Liver (tissue), 9 donors: ENCODE measurements around the gene TPCN1. TPM values are rescaled to one million over a fixed set of nuclear protein-coding genes. Genes with fewer than 3 reads are reported as not detected.

Source experiments
- DNase-seq: peaks from one replicate; pipeline ENCODE4 v3.0.0-alpha.2; 2017; ENCODE audit warnings: low spot score
- H3K27ac ChIP-seq, 2 donors: one replicate each; pipeline ENCODE4 v1.7.0; 2013; ENCODE audit warnings: inconsistent platforms in 2 of 2, low read length in 2 of 2, control low read depth in 1 of 2, low read depth in 1 of 2, mild to moderate bottlenecking in 1 of 2
- H3K27me3 ChIP-seq, 4 donors: one replicate each; pipeline versions ENCODE4 v1.6.1 to v1.7.0; 2013; ENCODE audit warnings: low read length in 3 of 4, inconsistent platforms in 1 of 4, mild to moderate bottlenecking in 1 of 4, moderate library complexity in 1 of 4; ENCODE audit not compliant: control insufficient read depth in 4 of 4, insufficient read depth in 4 of 4
- H3K36me3 ChIP-seq, 4 donors: one replicate each; pipeline versions ENCODE4 v1.6.1 to v1.7.0; 2013; ENCODE audit warnings: low read length in 3 of 4, mild to moderate bottlenecking in 3 of 4, low read depth in 1 of 4, moderate library complexity in 1 of 4; ENCODE audit not compliant: control insufficient read depth in 4 of 4, insufficient read depth in 3 of 4
- H3K4me1 ChIP-seq, 4 donors: one replicate each; pipeline versions ENCODE4 v1.6.1 to v1.7.0; 2013; ENCODE audit warnings: low read length in 3 of 4, mild to moderate bottlenecking in 3 of 4, moderate library complexity in 1 of 4; ENCODE audit not compliant: control insufficient read depth in 4 of 4, insufficient read depth in 4 of 4
- H3K4me3 ChIP-seq, 3 donors: one replicate each; pipeline versions ENCODE4 v1.6.1 to v1.7.0; 2013; ENCODE audit warnings: low read length in 3 of 3, control low read depth in 1 of 3, low read depth in 1 of 3, mild to moderate bottlenecking in 1 of 3
- H3K9ac ChIP-seq, 2 donors: one replicate each; pipeline ENCODE4 v1.7.0; 2013; ENCODE audit warnings: low read length in 2 of 2, mild to moderate bottlenecking in 2 of 2, moderate library complexity in 2 of 2, control low read depth in 1 of 2, low read depth in 1 of 2
- H3K9me3 ChIP-seq, 4 donors: one replicate each; pipeline versions ENCODE4 v1.6.1 to v1.7.0; 2013; ENCODE audit warnings: low read length in 3 of 4; ENCODE audit not compliant: control insufficient read depth in 4 of 4
- EGR1 ChIP-seq, 2 donors: IDR thresholded peaks; 2 replicates each; pipeline ENCODE4 v1.6.1; 2016 to 2018; ENCODE audit warnings: antibody characterized with exemption in 2 of 2, low read depth in 2 of 2
- FOXA1 ChIP-seq: IDR thresholded peaks from 2 replicates; pipeline ENCODE4 v1.6.1; 2016; ENCODE audit warnings: antibody characterized with exemption
- FOXA2 ChIP-seq: IDR thresholded peaks from 2 replicates; pipeline ENCODE4 v1.6.1; 2016; ENCODE audit warnings: antibody characterized with exemption
- GABPA ChIP-seq, 2 donors: IDR thresholded peaks in 1 of 2; conservative IDR thresholded peaks in 1 of 2; 2 replicates each; pipeline ENCODE4 v1.6.1; 2016; ENCODE audit warnings: antibody characterized with exemption in 2 of 2, mild to moderate bottlenecking in 1 of 2, moderate library complexity in 1 of 2
- HNF4A ChIP-seq, 2 donors: conservative IDR thresholded peaks; 2 replicates each; pipeline ENCODE4 v1.6.1; 2016; ENCODE audit warnings: antibody characterized with exemption in 2 of 2, mild to moderate bottlenecking in 2 of 2
- HNF4G ChIP-seq: IDR thresholded peaks from 2 replicates; pipeline ENCODE4 v1.6.1; 2016; ENCODE audit warnings: antibody characterized with exemption
- JUND ChIP-seq, 2 donors: IDR thresholded peaks; 2 replicates each; pipeline ENCODE4 v1.6.1; 2016; ENCODE audit warnings: antibody characterized with exemption in 2 of 2
- NR2F2 ChIP-seq: IDR thresholded peaks from 2 replicates; pipeline ENCODE4 v1.6.1; 2016; ENCODE audit warnings: antibody characterized with exemption
- RAD21 ChIP-seq, 2 donors: IDR thresholded peaks; 2 replicates each; pipeline ENCODE4 v1.6.1; 2016; ENCODE audit warnings: antibody characterized with exemption in 2 of 2, mild to moderate bottlenecking in 2 of 2
- RXRA ChIP-seq, 2 donors: IDR thresholded peaks; 2 replicates each; pipeline ENCODE4 v1.6.1; 2017 to 2018; ENCODE audit warnings: antibody characterized with exemption in 2 of 2, mild to moderate bottlenecking in 1 of 2
- SP1 ChIP-seq: IDR thresholded peaks from 2 replicates; pipeline ENCODE4 v1.6.1; 2018; ENCODE audit warnings: antibody characterized with exemption, mild to moderate bottlenecking
- TAF1 ChIP-seq: conservative IDR thresholded peaks from 2 replicates; pipeline ENCODE4 v1.6.1; 2016; ENCODE audit warnings: antibody characterized with exemption, mild to moderate bottlenecking
- YY1 ChIP-seq: IDR thresholded peaks from 2 replicates; pipeline ENCODE4 v1.6.1; 2016; ENCODE audit warnings: antibody characterized with exemption, mild to moderate bottlenecking
- WGBS: extraction: QIAGEN DNeasy Blood & Tissue Kit; methylation state at CpG from one replicate; pipeline ENCODE4 v1.1.7; 2013; 5-methylcytosine and 5-hydroxymethylcytosine counted together
- polyA plus RNA-seq, 2 donors: library from polyadenylated mRNA; stranded (reverse) in 1 of 2; unstranded in 1 of 2; fragments of 200-250 nt in 1 of 2; fragments of >200 nt in 1 of 2; fragmentation: Nextera tagmentation in 1 of 2; extraction: Ambion mirVana in 1 of 2; gene quantifications; one replicate each; pipeline versions ENCODE4 v1.2.1 to v1.2.3, GENCODE V29; 2013 to 2015
- total RNA-seq, 2 donors: library from RNA; depleted of rRNA; stranded (reverse); fragments of >200 nt; gene quantifications; one replicate each; pipeline ENCODE4 v1.2.3, GENCODE V29; 2014
- TF ChIP-seq, protein P1 (sequence below): IDR thresholded peaks from 2 replicates; pipeline ENCODE4 v1.6.1; 2016; ENCODE audit warnings: antibody characterized with exemption, mild to moderate bottlenecking
- TF ChIP-seq, protein P2 (sequence below): IDR thresholded peaks from 2 replicates; pipeline ENCODE4 v1.6.1; 2016; ENCODE audit warnings: antibody characterized with exemption
- TF ChIP-seq, protein P3 (sequence below): IDR thresholded peaks from 2 replicates; pipeline ENCODE4 v1.6.1; 2016; ENCODE audit warnings: antibody characterized with exemption
- TF ChIP-seq, protein P4 (sequence below): fragments of 150-350 bp; IDR thresholded peaks from 2 replicates; pipeline ENCODE4 v1.5.1; 2017; ENCODE audit warnings: improper control_type of control experiment, low read depth, low read length; ENCODE audit not compliant: missing input control
- TF ChIP-seq, protein P5 (sequence below): IDR thresholded peaks from 2 replicates; pipeline ENCODE4 v1.6.1; 2016; ENCODE audit warnings: antibody characterized with exemption
- donor health status: healthy.
- donor health status: healthy.
- donor health status: healthy.
- donor health status: healthy.
- donor health status: healthy.

TPCN1 gene
- total and polyA plus RNA-seq, 4 donors: 8.6 to 19.2 (median 13.7) TPM

DNA sequence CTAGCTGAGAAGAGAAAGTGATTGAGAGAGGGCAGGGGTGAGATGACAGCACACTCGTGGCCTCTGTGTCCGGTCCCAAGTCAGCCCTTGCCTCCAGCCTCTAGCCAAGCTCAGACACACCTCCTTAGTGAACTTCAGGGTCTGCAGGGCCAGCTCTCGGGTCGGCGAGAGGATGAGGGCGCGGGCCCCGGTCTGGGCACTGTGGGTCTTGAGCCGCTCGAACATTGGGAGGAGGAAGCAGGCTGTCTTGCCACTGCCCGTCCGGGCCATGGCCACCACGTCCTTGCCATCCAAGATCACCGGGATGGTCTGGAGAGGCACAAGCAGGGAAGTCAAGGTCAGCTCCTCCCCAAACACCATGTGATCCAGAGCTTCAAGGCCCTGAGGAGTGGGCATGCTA, 42.2 kb upstream of the TPCN1 start (continued):
- TF ChIP-seq, protein P1, sequence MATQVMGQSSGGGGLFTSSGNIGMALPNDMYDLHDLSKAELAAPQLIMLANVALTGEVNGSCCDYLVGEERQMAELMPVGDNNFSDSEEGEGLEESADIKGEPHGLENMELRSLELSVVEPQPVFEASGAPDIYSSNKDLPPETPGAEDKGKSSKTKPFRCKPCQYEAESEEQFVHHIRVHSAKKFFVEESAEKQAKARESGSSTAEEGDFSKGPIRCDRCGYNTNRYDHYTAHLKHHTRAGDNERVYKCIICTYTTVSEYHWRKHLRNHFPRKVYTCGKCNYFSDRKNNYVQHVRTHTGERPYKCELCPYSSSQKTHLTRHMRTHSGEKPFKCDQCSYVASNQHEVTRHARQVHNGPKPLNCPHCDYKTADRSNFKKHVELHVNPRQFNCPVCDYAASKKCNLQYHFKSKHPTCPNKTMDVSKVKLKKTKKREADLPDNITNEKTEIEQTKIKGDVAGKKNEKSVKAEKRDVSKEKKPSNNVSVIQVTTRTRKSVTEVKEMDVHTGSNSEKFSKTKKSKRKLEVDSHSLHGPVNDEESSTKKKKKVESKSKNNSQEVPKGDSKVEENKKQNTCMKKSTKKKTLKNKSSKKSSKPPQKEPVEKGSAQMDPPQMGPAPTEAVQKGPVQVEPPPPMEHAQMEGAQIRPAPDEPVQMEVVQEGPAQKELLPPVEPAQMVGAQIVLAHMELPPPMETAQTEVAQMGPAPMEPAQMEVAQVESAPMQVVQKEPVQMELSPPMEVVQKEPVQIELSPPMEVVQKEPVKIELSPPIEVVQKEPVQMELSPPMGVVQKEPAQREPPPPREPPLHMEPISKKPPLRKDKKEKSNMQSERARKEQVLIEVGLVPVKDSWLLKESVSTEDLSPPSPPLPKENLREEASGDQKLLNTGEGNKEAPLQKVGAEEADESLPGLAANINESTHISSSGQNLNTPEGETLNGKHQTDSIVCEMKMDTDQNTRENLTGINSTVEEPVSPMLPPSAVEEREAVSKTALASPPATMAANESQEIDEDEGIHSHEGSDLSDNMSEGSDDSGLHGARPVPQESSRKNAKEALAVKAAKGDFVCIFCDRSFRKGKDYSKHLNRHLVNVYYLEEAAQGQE: no peak
- TF ChIP-seq FOXA2: no peak

DNA sequence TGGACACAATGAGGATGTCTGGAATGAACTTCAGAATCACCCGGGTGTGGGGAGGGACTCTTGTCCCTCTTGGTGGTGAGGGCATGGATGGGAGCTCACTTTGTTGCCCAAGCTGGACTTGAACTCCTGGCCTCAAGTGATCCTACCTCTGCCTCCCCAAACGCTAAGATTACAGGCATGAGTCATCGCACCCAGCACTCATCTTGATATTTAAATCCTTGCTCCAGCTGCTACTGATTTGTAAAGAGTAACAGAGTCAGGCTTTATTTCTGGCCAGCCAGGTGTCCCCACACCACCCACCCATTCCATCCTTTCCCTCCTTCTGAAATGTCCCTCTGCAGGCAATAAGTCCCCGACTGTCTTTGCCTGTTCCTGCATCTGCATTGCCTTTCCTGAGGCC, 40.9 kb upstream of the TPCN1 start:
- no peak overlapping the region for H3K9ac ChIP-seq
- H3K27ac ChIP-seq: no peak overlapping the region
- peaks cover 2 to 18% (median 6%) of the 10 kb centered on the region in 4 donors for H3K4me1 ChIP-seq
- TF ChIP-seq SP1 (no peak), HNF4G (no peak), RAD21 (IDR thresholded peaks at IDR 0.05) (no peak), TAF1 (no peak), FOXA1 (no peak), RXRA (IDR thresholded peaks at IDR 0.05) (no peak), NR2F2 (no peak), JUND (IDR thresholded peaks at IDR 0.05) (no peak), FOXA2 (no peak), YY1 (no peak), EGR1 (IDR thresholded peaks at IDR 0.05; ENCODE audit: low read depth in 2 of 2) (no peak), HNF4A (conservative IDR thresholded peaks at IDR 0.05) (no peak), GABPA (IDR thresholded peaks at IDR 0.05 in 1 of 2, conservative IDR thresholded peaks at IDR 0.05 in 1 of 2) (no peak)
- TF ChIP-seq, protein P2, sequence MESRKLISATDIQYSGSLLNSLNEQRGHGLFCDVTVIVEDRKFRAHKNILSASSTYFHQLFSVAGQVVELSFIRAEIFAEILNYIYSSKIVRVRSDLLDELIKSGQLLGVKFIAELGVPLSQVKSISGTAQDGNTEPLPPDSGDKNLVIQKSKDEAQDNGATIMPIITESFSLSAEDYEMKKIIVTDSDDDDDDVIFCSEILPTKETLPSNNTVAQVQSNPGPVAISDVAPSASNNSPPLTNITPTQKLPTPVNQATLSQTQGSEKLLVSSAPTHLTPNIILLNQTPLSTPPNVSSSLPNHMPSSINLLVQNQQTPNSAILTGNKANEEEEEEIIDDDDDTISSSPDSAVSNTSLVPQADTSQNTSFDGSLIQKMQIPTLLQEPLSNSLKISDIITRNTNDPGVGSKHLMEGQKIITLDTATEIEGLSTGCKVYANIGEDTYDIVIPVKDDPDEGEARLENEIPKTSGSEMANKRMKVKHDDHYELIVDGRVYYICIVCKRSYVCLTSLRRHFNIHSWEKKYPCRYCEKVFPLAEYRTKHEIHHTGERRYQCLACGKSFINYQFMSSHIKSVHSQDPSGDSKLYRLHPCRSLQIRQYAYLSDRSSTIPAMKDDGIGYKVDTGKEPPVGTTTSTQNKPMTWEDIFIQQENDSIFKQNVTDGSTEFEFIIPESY: no peak
- TF ChIP-seq, protein P1: no peak
- TF ChIP-seq, protein P3, sequence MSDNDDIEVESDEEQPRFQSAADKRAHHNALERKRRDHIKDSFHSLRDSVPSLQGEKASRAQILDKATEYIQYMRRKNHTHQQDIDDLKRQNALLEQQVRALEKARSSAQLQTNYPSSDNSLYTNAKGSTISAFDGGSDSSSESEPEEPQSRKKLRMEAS: no peak
- TF ChIP-seq, protein P4, sequence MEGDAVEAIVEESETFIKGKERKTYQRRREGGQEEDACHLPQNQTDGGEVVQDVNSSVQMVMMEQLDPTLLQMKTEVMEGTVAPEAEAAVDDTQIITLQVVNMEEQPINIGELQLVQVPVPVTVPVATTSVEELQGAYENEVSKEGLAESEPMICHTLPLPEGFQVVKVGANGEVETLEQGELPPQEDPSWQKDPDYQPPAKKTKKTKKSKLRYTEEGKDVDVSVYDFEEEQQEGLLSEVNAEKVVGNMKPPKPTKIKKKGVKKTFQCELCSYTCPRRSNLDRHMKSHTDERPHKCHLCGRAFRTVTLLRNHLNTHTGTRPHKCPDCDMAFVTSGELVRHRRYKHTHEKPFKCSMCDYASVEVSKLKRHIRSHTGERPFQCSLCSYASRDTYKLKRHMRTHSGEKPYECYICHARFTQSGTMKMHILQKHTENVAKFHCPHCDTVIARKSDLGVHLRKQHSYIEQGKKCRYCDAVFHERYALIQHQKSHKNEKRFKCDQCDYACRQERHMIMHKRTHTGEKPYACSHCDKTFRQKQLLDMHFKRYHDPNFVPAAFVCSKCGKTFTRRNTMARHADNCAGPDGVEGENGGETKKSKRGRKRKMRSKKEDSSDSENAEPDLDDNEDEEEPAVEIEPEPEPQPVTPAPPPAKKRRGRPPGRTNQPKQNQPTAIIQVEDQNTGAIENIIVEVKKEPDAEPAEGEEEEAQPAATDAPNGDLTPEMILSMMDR: no peak
- TF ChIP-seq, protein P5, sequence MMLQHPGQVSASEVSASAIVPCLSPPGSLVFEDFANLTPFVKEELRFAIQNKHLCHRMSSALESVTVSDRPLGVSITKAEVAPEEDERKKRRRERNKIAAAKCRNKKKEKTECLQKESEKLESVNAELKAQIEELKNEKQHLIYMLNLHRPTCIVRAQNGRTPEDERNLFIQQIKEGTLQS: no peak
- no peak overlapping the region for H3K4me3 ChIP-seq
- no peaks in the 10 kb centered on the region for H3K9me3 ChIP-seq
- DNase-seq: no peak
- H3K36me3 ChIP-seq: peaks cover 11 to 46% (median 36%) of the 10 kb centered on the region in 4 donors
- H3K27me3 ChIP-seq: no peaks in the 10 kb centered on the region
- WGBS: 81% methylated on average over 4 of the region's 4 CpGs
